Measurements from ENCODE around the gene TNF.

Gene TNF

DNA sequence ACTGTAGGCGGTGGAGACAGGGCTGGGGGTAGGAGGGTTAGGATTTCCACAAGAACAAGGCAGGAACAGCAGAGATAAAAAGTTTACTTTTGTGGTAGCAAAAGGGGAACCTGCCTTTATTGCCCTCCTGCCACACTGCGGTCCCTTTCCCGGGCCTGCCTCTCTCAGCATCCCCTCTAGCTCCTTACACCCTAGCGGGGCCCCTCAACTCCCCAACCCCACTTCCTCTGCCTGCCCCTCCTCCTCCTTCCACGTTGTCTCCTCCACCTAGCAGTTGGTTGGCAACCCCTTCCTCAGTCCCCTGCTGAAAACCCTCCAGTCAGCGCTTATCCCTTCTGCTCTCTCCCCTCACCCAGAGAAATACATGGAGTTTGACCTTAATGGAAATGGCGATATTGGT lies 40.4 kb downstream of the TNF start:
- TF ChIP-seq SNAI2 (CRISPR knock-in tag; IDR thresholded peaks at IDR 0.05) (no peak), CSDC2 (CRISPR knock-in tag; IDR thresholded peaks at IDR 0.05) (no peak), TOX (CRISPR knock-in tag; IDR thresholded peaks at IDR 0.05; ENCODE audit: borderline replicate concordance) (no peak), ARNTL (CRISPR knock-in tag; IDR thresholded peaks at IDR 0.05; ENCODE audit: borderline replicate concordance, low read depth) (no peak), CSRNP3 (CRISPR knock-in tag; IDR thresholded peaks at IDR 0.05) (no peak), PPARA (CRISPR knock-in tag; IDR thresholded peaks at IDR 0.05; ENCODE audit: borderline replicate concordance) (no peak), BACH2 (CRISPR knock-in tag; IDR thresholded peaks at IDR 0.05; ENCODE audit: borderline replicate concordance) (no peak), ZNF8 (CRISPR knock-in tag; IDR thresholded peaks at IDR 0.05) (no peak), ZNF70 (CRISPR knock-in tag; IDR thresholded peaks at IDR 0.05) (no peak), GLIS3 (CRISPR knock-in tag; IDR thresholded peaks at IDR 0.05) (no peak), ISL1 (CRISPR knock-in tag; IDR thresholded peaks at IDR 0.05) (no peak)
- TF ChIP-seq, protein P1, sequence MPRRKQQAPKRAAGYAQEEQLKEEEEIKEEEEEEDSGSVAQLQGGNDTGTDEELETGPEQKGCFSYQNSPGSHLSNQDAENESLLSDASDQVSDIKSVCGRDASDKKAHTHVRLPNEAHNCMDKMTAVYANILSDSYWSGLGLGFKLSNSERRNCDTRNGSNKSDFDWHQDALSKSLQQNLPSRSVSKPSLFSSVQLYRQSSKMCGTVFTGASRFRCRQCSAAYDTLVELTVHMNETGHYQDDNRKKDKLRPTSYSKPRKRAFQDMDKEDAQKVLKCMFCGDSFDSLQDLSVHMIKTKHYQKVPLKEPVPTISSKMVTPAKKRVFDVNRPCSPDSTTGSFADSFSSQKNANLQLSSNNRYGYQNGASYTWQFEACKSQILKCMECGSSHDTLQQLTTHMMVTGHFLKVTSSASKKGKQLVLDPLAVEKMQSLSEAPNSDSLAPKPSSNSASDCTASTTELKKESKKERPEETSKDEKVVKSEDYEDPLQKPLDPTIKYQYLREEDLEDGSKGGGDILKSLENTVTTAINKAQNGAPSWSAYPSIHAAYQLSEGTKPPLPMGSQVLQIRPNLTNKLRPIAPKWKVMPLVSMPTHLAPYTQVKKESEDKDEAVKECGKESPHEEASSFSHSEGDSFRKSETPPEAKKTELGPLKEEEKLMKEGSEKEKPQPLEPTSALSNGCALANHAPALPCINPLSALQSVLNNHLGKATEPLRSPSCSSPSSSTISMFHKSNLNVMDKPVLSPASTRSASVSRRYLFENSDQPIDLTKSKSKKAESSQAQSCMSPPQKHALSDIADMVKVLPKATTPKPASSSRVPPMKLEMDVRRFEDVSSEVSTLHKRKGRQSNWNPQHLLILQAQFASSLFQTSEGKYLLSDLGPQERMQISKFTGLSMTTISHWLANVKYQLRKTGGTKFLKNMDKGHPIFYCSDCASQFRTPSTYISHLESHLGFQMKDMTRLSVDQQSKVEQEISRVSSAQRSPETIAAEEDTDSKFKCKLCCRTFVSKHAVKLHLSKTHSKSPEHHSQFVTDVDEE (CRISPR knock-in tag; IDR thresholded peaks at IDR 0.05) = no peak

DNA sequence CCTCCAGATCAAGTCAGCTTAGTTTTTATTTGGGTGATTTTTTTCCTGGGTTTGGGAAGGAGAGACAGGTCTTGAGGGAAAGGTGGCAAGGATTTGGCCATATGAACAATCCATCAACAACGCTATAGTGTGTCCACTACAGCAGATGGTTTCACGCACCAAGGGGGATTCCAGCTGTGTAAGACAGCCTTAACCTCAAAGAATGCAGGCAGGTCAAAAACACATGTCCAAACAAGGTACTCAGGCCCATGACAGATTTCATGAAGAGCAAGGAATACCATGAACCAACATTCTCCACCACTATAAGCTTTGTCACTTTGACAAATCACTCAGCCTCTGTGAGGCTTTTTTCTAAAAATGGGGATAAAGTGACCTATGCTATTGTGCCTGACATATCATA lies 41.6 kb downstream of the TNF start:
- TF ChIP-seq, protein P2, sequence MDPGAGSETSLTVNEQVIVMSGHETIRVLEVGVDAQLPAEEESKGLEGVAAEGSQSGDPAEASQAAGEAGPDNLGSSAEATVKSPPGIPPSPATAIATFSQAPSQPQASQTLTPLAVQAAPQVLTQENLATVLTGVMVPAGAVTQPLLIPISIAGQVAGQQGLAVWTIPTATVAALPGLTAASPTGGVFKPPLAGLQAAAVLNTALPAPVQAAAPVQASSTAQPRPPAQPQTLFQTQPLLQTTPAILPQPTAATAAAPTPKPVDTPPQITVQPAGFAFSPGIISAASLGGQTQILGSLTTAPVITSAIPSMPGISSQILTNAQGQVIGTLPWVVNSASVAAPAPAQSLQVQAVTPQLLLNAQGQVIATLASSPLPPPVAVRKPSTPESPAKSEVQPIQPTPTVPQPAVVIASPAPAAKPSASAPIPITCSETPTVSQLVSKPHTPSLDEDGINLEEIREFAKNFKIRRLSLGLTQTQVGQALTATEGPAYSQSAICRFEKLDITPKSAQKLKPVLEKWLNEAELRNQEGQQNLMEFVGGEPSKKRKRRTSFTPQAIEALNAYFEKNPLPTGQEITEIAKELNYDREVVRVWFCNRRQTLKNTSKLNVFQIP (CRISPR knock-in tag; IDR thresholded peaks at IDR 0.05; ENCODE audit: borderline replicate concordance, low read depth) = no peak
- no peak for TF ChIP-seq ARNTL (CRISPR knock-in tag; IDR thresholded peaks at IDR 0.05; ENCODE audit: borderline replicate concordance, low read depth)
- no peak for ATAC-seq

More for the DNA sequence above, 40.4 kb downstream of the TNF start:
- no peak for ATAC-seq

- TF ChIP-seq ZNF565 (CRISPR knock-in tag; conservative IDR thresholded peaks at IDR 0.05; ENCODE audit: low read depth) = 0 out of 2 replicates have a peak, but pooled peaks have one; percentile 73
- no peak for TF ChIP-seq ZFP3 (CRISPR knock-in tag; IDR thresholded peaks at IDR 0.05)
- TF ChIP-seq ZC3H10 (CRISPR knock-in tag; IDR thresholded peaks at IDR 0.05) = no peak
- no peak for TF ChIP-seq PPARA (CRISPR knock-in tag; IDR thresholded peaks at IDR 0.05; ENCODE audit: borderline replicate concordance)
- no peak for TF ChIP-seq RARB (CRISPR knock-in tag; IDR thresholded peaks at IDR 0.05)
- TF ChIP-seq ZNF8 (CRISPR knock-in tag; IDR thresholded peaks at IDR 0.05) = no peak
- TF ChIP-seq, protein P3, sequence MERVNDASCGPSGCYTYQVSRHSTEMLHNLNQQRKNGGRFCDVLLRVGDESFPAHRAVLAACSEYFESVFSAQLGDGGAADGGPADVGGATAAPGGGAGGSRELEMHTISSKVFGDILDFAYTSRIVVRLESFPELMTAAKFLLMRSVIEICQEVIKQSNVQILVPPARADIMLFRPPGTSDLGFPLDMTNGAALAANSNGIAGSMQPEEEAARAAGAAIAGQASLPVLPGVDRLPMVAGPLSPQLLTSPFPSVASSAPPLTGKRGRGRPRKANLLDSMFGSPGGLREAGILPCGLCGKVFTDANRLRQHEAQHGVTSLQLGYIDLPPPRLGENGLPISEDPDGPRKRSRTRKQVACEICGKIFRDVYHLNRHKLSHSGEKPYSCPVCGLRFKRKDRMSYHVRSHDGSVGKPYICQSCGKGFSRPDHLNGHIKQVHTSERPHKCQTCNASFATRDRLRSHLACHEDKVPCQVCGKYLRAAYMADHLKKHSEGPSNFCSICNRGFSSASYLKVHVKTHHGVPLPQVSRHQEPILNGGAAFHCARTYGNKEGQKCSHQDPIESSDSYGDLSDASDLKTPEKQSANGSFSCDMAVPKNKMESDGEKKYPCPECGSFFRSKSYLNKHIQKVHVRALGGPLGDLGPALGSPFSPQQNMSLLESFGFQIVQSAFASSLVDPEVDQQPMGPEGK (CRISPR knock-in tag; IDR thresholded peaks at IDR 0.05; ENCODE audit: borderline replicate concordance) = no peak
- no peak for TF ChIP-seq SNAI2 (CRISPR knock-in tag; IDR thresholded peaks at IDR 0.05)
- TF ChIP-seq, protein P4, sequence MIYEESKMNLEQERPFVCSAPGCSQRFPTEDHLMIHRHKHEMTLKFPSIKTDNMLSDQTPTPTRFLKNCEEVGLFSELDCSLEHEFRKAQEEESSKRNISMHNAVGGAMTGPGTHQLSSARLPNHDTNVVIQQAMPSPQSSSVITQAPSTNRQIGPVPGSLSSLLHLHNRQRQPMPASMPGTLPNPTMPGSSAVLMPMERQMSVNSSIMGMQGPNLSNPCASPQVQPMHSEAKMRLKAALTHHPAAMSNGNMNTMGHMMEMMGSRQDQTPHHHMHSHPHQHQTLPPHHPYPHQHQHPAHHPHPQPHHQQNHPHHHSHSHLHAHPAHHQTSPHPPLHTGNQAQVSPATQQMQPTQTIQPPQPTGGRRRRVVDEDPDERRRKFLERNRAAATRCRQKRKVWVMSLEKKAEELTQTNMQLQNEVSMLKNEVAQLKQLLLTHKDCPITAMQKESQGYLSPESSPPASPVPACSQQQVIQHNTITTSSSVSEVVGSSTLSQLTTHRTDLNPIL (CRISPR knock-in tag; IDR thresholded peaks at IDR 0.05; ENCODE audit: low read depth) = peak; percentile 73; the same call in 1 of the 2 replicates
- TF ChIP-seq, protein P2 (CRISPR knock-in tag; IDR thresholded peaks at IDR 0.05; ENCODE audit: borderline replicate concordance, low read depth) = no peak
- TF ChIP-seq CSRNP3 (CRISPR knock-in tag; IDR thresholded peaks at IDR 0.05) = no peak
- no peak for TF ChIP-seq ZNF70 (CRISPR knock-in tag; IDR thresholded peaks at IDR 0.05)
- TF ChIP-seq OSR1 (CRISPR knock-in tag; IDR thresholded peaks at IDR 0.05) = no peak
These were observed 44.6 kb downstream of the TNF start for GRCh38 chr6:31619805-31620585.

More at GRCh38 chr6:31619805-31620585, 44.6 kb downstream of the TNF start:
- ATAC-seq = peak; percentile 93
